ENCODE measurements around the gene SNX6. TPM values are rescaled to one million over a fixed set of nuclear protein-coding genes. Genes with fewer than 3 reads are reported as not detected.
"Not testable (repeated sequence)": the region's sequence is repeated elsewhere in the genome, so short reads cannot be mapped to it uniquely, and the experiment has no call there.

Gene SNX6
- polyA plus RNA-seq, 1 experiment: 59.7 TPM

DNA sequence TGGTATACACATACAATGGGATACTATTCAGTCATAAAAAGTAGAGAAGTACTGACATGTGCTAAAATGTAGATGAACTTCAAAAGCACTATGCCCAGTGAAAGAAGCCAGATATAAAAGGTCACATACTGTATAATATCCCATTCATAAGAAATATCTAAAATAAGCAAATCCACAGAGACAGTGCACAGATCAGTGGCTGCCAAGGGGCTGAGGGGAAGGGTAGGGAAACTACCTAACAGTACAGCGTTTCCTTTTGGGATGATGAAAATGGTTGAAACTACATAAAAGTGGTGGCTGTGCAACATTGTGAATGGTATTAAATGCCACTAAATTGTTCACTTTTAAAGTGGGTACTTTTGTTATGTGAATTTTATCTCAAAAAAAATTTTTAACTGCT, 102.4 kb downstream of the SNX6 start:
- DNase-seq (ENCODE audit: low read depth): no peak
- POLR2A ChIA-PET: no interaction called here
- Histone ChIP-seq H3K36me3 (ENCODE audit: control insufficient read depth, insufficient read depth, low read length) (peaks cover 15% of the 10 kb centered on the region), H3K27me3 (ENCODE audit: control insufficient read depth, insufficient read depth, low read length) (no peaks in the 10 kb centered on the region), H3K4me3 (ENCODE audit: low read depth, low read length) (no peak overlapping the region)
- TF ChIP-seq, protein P1, sequence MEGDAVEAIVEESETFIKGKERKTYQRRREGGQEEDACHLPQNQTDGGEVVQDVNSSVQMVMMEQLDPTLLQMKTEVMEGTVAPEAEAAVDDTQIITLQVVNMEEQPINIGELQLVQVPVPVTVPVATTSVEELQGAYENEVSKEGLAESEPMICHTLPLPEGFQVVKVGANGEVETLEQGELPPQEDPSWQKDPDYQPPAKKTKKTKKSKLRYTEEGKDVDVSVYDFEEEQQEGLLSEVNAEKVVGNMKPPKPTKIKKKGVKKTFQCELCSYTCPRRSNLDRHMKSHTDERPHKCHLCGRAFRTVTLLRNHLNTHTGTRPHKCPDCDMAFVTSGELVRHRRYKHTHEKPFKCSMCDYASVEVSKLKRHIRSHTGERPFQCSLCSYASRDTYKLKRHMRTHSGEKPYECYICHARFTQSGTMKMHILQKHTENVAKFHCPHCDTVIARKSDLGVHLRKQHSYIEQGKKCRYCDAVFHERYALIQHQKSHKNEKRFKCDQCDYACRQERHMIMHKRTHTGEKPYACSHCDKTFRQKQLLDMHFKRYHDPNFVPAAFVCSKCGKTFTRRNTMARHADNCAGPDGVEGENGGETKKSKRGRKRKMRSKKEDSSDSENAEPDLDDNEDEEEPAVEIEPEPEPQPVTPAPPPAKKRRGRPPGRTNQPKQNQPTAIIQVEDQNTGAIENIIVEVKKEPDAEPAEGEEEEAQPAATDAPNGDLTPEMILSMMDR (IDR thresholded peaks at IDR 0.05; ENCODE audit: insufficient read depth, low read depth, low read length): no peak
- CTCF ChIA-PET: no interaction called here

DNA sequence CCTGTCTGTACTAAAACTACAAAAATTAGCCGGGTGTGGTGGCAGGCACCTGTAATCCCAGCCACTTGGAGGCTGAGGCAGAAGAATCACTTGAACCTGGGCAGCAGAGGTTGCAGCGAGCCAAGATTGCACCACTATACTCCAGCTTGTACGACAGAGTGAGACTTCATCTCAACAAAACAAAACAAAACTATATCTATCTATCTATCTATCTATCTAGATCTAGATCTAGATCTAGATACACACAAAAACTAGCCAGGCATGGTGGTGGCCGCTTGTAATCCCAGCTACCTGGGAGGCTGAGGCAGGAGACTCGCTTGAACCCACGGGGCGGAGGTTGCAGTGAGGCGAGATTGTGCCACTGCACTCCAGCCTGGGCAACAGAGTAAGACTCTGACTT, 105.7 kb downstream of the SNX6 start:
- CTCF ChIA-PET; H3K27me3 ChIP-seq (ENCODE audit: control insufficient read depth, insufficient read depth, low read length); POLR2A ChIA-PET; H3K4me3 ChIP-seq (ENCODE audit: low read depth, low read length); DNase-seq (ENCODE audit: low read depth): not testable (repeated sequence)
- peaks cover 17% of the 10 kb centered on the region for H3K36me3 ChIP-seq (ENCODE audit: control insufficient read depth, insufficient read depth, low read length)

DNA sequence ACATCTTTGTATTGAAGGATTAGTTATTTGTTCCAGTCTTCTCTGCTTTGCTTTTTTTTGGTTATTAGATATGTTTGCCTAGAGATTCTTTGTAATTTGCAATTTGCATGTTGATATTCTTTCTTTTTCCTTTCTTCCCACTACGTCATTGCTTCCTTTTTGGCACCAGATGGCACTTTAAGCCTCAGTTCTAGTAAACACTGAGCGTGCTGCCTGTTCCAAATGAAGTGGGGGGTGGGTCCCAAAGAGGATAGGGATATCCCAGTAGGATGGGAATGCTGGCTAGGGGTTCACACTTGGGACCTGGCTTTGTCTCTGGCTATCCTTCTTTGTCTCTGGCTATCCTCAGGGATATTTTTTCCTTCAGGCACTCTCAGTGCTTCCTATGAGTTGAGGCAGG, 107.5 kb downstream of the SNX6 start:
- TF ChIP-seq, protein P1 (IDR thresholded peaks at IDR 0.05; ENCODE audit: insufficient read depth, low read depth, low read length): no peak
- CTCF ChIA-PET: interaction anchor here (0.6 kb wide), 1 partner anchor 191 kb away, joined by 3 read pairs; no protein-coding TSS in a partner anchor
- H3K27me3 ChIP-seq (ENCODE audit: control insufficient read depth, insufficient read depth, low read length): no peaks in the 10 kb centered on the region
- POLR2A ChIA-PET: no interaction called here
- no peak for DNase-seq (ENCODE audit: low read depth)
- no peak overlapping the region for H3K4me3 ChIP-seq (ENCODE audit: low read depth, low read length)
- peaks cover 16% of the 10 kb centered on the region for H3K36me3 ChIP-seq (ENCODE audit: control insufficient read depth, insufficient read depth, low read length)

DNA sequence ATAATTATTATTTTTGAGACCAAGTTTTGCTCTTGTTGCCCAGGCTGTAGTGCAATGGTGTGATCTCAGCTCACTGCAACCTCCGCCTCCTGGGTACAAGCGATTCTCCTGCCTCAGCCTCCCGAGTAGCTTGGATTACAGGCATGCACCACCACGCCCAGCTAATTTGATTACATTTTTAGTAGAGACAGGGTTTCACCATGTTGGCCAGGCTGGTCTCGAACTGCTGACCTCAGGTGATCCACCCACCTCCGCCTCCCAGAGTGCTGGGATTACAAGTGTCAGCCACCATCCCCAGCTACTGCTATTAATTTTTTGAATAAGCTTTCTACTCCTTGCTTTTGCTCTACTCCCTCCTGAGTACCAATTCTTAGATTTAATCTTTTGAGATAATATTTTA, 108.9 kb downstream of the SNX6 start:
- H3K27me3 ChIP-seq (ENCODE audit: control insufficient read depth, insufficient read depth, low read length); DNase-seq (ENCODE audit: low read depth); POLR2A ChIA-PET; H3K4me3 ChIP-seq (ENCODE audit: low read depth, low read length): not testable (repeated sequence)
- peaks cover 14% of the 10 kb centered on the region for H3K36me3 ChIP-seq (ENCODE audit: control insufficient read depth, insufficient read depth, low read length)
- CTCF ChIA-PET: interaction anchor here (1.4 kb wide), 1 partner anchor 16 kb away, joined by 3 read pairs; no protein-coding TSS in a partner anchor

DNA sequence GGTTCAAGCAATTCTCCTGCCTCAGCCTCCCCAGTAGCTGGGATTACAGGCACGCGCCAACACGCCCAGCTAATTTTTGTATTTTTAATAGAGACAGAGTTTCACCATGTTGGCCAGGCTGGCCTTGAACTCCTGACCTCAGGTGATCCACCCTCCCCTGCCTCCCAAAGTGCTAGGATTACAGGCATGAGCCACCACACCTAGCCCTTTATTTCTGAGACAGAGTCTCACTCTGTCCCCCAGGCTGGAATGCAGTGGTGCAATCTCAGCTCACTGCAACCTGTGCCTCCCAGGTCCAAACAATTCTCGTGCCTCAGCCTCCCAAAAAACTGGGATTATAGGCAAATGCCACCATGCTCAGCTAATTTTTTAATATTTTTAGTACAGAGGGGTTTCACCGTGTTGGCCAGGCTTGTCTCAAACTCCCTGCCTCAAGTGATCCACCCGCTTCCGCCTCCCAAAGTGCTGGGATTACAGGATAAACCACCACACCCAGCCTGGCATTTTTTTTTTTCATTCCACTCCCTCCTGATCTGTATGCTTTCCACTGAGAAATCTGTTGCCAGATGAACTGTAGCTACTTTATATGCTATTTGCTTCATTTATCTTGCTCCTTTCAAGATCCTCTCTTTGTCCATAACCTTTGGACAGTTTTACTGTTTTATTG, 109.5 kb downstream of the SNX6 start:
- peaks cover 15% of the 10 kb centered on the region for H3K36me3 ChIP-seq (ENCODE audit: control insufficient read depth, insufficient read depth, low read length)
- ChIA-PET CTCF (interaction anchor here (1.4 kb wide), 1 partner anchor 15 kb away, joined by 3 read pairs; no protein-coding TSS in a partner anchor), POLR2A (interaction anchor here (0.6 kb wide), 1 partner anchor 189 kb away, joined by 3 read pairs; no protein-coding TSS in a partner anchor)
- not testable (repeated sequence) for H3K27me3 ChIP-seq (ENCODE audit: control insufficient read depth, insufficient read depth, low read length); DNase-seq (ENCODE audit: low read depth); H3K4me3 ChIP-seq (ENCODE audit: low read depth, low read length)

Small RNA genes lying within 50 kb of the gene (small RNA-seq; reads per million reads assigned to genes)
- not detected for gene RNU1-27P (ENCODE audit: insufficient read length, low read depth, low replicate concordance)
- gene RNU1-28P (ENCODE audit: insufficient read length, low read depth, low replicate concordance): not detected
- gene RNU6-1261P (ENCODE audit: insufficient read length, low read depth, low replicate concordance): not detected

Other genes with a start within 250 kb of the SNX6 start
- gene SPTSSA, start 167.9 kb downstream of the SNX6 start, polyA plus RNA-seq (2011; rRNA removed): 12.1 and 17.4 TPM in 2 replicates
- 26.7 and 46.7 TPM in 2 replicates for gene EAPP, start 90.4 kb downstream of the SNX6 start, polyA plus RNA-seq (2011; rRNA removed)
- 81.4 and 206 TPM in 2 replicates for gene CFL2, start 84.4 kb upstream of the SNX6 start, polyA plus RNA-seq (2011; rRNA removed)
- 8.9 and 20.9 TPM in 2 replicates for gene BAZ1A, start 245.2 kb upstream of the SNX6 start, polyA plus RNA-seq (2011; rRNA removed)